DMS153 (cell line): ENCODE data around the gene KRTDAP.
"Not testable (repeated sequence)": the region's sequence is repeated elsewhere in the genome, so short reads cannot be mapped to it uniquely, and the experiment has no call there.

Source experiments
- DNase-seq: peaks from one replicate; lab custom pipeline; 2025; lab: John Stamatoyannopoulos, UW

KRTDAP gene

GRCh38 chr19:35484252-35485036 lies 5.8 kb downstream of the KRTDAP start:
- no peak for DNase-seq

- no peak for DNase-seq
Observed at GRCh38 chr19:35483089-35483488, 7.2 kb downstream of the KRTDAP start.

GRCh38 chr19:35478794-35479677 lies 11.2 kb downstream of the KRTDAP start:
- DNase-seq, result no peak

- no peak for DNase-seq
Observed at GRCh38 chr19:35476149-35476548, 14.1 kb downstream of the KRTDAP start.

- not testable (repeated sequence) for DNase-seq
Observed at GRCh38 chr19:35474594-35474993, 15.7 kb downstream of the KRTDAP start.

GRCh38 chr19:35474104-35474503 lies 16.2 kb downstream of the KRTDAP start:
- no peak for DNase-seq

GRCh38 chr19:35471946-35472345 lies 18.3 kb downstream of the KRTDAP start:
- no peak for DNase-seq

GRCh38 chr19:35471075-35471474 lies 19.2 kb downstream of the KRTDAP start:
- DNase-seq, result not testable (repeated sequence)

GRCh38 chr19:35470128-35470527 lies 20.1 kb downstream of the KRTDAP start:
- no peak for DNase-seq

- peak; percentile 34 for DNase-seq
Observed at GRCh38 chr19:35468637-35469036, 21.6 kb downstream of the KRTDAP start.

GRCh38 chr19:35466259-35466658 lies 24.0 kb downstream of the KRTDAP start:
- no peak for DNase-seq

GRCh38 chr19:35462956-35463355 lies 27.3 kb downstream of the KRTDAP start:
- not testable (repeated sequence) for DNase-seq

- DNase-seq, result no peak
Observed at GRCh38 chr19:35462476-35462953, 27.7 kb downstream of the KRTDAP start.

GRCh38 chr19:35461788-35462187 lies 28.5 kb downstream of the KRTDAP start:
- not testable (repeated sequence) for DNase-seq

- no peak for DNase-seq
Observed at GRCh38 chr19:35461060-35461459, 29.2 kb downstream of the KRTDAP start.

- no peak for DNase-seq
Observed at GRCh38 chr19:35460608-35461007, 29.7 kb downstream of the KRTDAP start.

GRCh38 chr19:35459414-35460082 lies 30.7 kb downstream of the KRTDAP start:
- DNase-seq, result no peak

GRCh38 chr19:35458731-35459391 lies 31.4 kb downstream of the KRTDAP start:
- DNase-seq, result no peak

- no peak for DNase-seq
Observed at GRCh38 chr19:35458192-35458591, 32.1 kb downstream of the KRTDAP start.

GRCh38 chr19:35457173-35457572 lies 33.1 kb downstream of the KRTDAP start:
- DNase-seq, result no peak

- no peak for DNase-seq
Observed at GRCh38 chr19:35455616-35456201, 34.6 kb downstream of the KRTDAP start.
